ENCODE data around the gene BTBD2. TPM values are rescaled to one million over a fixed set of nuclear protein-coding genes. Genes with fewer than 3 reads are reported as not detected.

The BTBD2 gene
- total RNA-seq, 1 experiment from 2014 or later = 110 TPM

DNA sequence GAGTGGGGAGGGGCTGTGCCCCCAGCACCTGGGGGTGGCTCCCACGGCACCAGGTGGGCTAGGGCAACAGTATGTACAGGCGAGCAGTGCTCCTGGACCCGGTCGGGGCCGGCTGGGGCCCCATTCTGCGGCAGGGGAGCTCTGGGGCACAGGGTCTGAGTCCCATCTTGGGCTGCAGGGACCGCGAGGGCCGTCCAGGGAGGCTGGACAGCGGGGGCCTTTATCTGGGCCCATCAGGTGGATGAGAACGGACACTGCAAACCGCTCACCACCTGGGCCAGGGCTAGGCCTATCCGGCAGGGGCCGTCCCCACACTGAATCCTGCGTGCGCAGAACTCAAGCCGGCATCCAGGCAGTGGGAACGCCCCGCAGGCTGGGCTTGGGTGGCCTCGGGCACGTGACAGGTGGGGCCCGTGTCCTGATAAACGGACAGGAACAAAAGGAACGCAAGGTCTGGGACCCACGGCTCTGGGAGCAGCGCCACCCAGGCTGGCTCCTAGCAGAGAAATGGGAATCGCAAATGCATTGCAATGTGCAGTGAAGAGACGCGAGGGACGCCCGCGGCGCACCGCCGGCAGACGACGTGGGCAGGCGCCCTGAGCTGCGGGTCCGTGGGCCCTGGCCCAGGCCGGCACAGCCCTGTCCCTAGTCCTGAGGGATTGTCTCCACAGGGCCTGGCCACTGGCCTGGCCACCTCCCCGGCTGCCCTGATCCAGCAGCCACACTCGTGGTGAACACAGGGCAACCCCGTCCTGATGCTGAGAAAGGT is 29.7 kb downstream of the BTBD2 start:
- H3T11ph ChIP-seq (ENCODE audit: low read length) = no peak overlapping the region
- H3K27ac ChIP-seq (ENCODE audit: insufficient read length, low read depth, low read length) = no peak overlapping the region
- Mint-ChIP-seq H3K27me3 (ENCODE audit: low read depth) (no peaks in the 10 kb centered on the region), H3K36me3 (ENCODE audit: insufficient read depth in 1 of 3, low read depth in 3 of 3) (peaks cover 11 to 61% (median 47%) of the 10 kb centered on the region in 3 experiments; a peak in 6 of 7 replicates), H3K4me1 (no peaks in the 10 kb centered on the region), H3K9me3 (no peaks in the 10 kb centered on the region), H3K4me3 (no peak overlapping the region), H3K27ac (no peak overlapping the region; a peak in 1 of 7 replicates)
- H3K27me3 ChIP-seq (ENCODE audit: insufficient read depth, low read length) = no peaks in the 10 kb centered on the region
- TF ChIP-seq, protein P1, sequence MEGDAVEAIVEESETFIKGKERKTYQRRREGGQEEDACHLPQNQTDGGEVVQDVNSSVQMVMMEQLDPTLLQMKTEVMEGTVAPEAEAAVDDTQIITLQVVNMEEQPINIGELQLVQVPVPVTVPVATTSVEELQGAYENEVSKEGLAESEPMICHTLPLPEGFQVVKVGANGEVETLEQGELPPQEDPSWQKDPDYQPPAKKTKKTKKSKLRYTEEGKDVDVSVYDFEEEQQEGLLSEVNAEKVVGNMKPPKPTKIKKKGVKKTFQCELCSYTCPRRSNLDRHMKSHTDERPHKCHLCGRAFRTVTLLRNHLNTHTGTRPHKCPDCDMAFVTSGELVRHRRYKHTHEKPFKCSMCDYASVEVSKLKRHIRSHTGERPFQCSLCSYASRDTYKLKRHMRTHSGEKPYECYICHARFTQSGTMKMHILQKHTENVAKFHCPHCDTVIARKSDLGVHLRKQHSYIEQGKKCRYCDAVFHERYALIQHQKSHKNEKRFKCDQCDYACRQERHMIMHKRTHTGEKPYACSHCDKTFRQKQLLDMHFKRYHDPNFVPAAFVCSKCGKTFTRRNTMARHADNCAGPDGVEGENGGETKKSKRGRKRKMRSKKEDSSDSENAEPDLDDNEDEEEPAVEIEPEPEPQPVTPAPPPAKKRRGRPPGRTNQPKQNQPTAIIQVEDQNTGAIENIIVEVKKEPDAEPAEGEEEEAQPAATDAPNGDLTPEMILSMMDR (conservative IDR thresholded peaks at IDR 0.05) = no peak
- no peak overlapping the region for H3K4ac ChIP-seq (ENCODE audit: low read depth, low read length)
- H4K20me1 ChIP-seq (ENCODE audit: control insufficient read depth, insufficient read depth, insufficient read length) = no peaks in the 10 kb centered on the region
- no peak overlapping the region for H3K9ac ChIP-seq (ENCODE audit: extremely low read depth, insufficient read length, low read length)
- no peak overlapping the region for H3K23ac ChIP-seq (ENCODE audit: insufficient read length, low read depth, low read length)
- H4K8ac ChIP-seq (replicated peaks; ENCODE audit: insufficient read length, low read depth, low read length) = no peak overlapping the region
- no peak overlapping the region for H2BK15ac ChIP-seq (ENCODE audit: low read depth, low read length)
- no peak overlapping the region for H2AK5ac ChIP-seq (ENCODE audit: insufficient read length, low read length)
- no CpG with 5 or more reads among the region's 44 CpGs for WGBS (ENCODE audit: extremely low coverage, insufficient read length, low lambda C conversion rate)
- H3K79me2 ChIP-seq (ENCODE audit: insufficient read depth, low read length) = no peaks in the 10 kb centered on the region
- H3K79me1 ChIP-seq (ENCODE audit: insufficient read depth, low read depth, low read length, poor library complexity, severe bottlenecking) = no peaks in the 10 kb centered on the region
- no peak overlapping the region for H2BK12ac ChIP-seq (ENCODE audit: insufficient read length, low read depth, low read length)
- H4K91ac ChIP-seq (ENCODE audit: insufficient read length, low read depth, low read length) = no peak overlapping the region
- H3K56ac ChIP-seq (ENCODE audit: insufficient read length, low read depth, low read length) = no peak overlapping the region
- H4K5ac ChIP-seq (ENCODE audit: insufficient read length, low read depth, low read length) = no peak overlapping the region
- H2BK5ac ChIP-seq (ENCODE audit: insufficient read length, low read length) = no peak overlapping the region
- H3K23me2 ChIP-seq (ENCODE audit: insufficient read length, low read depth, low read length, poor library complexity, severe bottlenecking) = no peaks in the 10 kb centered on the region
- no peak overlapping the region for H2BK120ac ChIP-seq (ENCODE audit: low read depth, low read length, poor library complexity, severe bottlenecking)
- no peak overlapping the region for H2AFZ ChIP-seq (ENCODE audit: low read length)
- no peaks in the 10 kb centered on the region for H3K9me3 ChIP-seq (ENCODE audit: control insufficient read depth, low read depth, low read length)
- H2BK20ac ChIP-seq (ENCODE audit: low read depth, low read length, poor library complexity, severe bottlenecking) = no peak overlapping the region
- peak; percentile 42 for DNase-seq
- no peaks in the 10 kb centered on the region for H3K4me1 ChIP-seq (ENCODE audit: insufficient read depth, low read length)
- no peak overlapping the region for H3K14ac ChIP-seq (ENCODE audit: insufficient read depth, low read length)
- no peak overlapping the region for H3K4me2 ChIP-seq (ENCODE audit: insufficient read depth, insufficient read length, low read length)
- H3K18ac ChIP-seq (ENCODE audit: insufficient read length, low read depth, low read length) = no peak overlapping the region
